ENCODE data around the gene DLX4. TPM values are rescaled to one million over a fixed set of nuclear protein-coding genes. Genes with fewer than 3 reads are reported as not detected.

The DLX4 gene
- total and polyA plus RNA-seq, 2 of the 4 experiments (the other 2 are of a cell fraction) = not detected

GRCh38 chr17:49955157-49955556 is 13.8 kb upstream of the DLX4 start:
- Histone ChIP-seq H3K14ac (replicated peaks; ENCODE audit: low read depth, low read length) (no peak overlapping the region), H3K56ac (ENCODE audit: extremely low read depth, insufficient read depth, low read length) (no peak overlapping the region), H4K91ac (ENCODE audit: insufficient read depth, low read depth, low read length) (no peak overlapping the region), H2BK20ac (ENCODE audit: low read depth, low read length) (no peak overlapping the region), H2BK120ac (ENCODE audit: low read depth, low read length) (no peak overlapping the region), H3K27me3 (ENCODE audit: control insufficient read depth, insufficient read depth, low read length) (peaks cover 63% of the 10 kb centered on the region), H3K9me3 (ENCODE audit: control insufficient read depth, insufficient read depth, low read length) (no peaks in the 10 kb centered on the region), H3K9ac (ENCODE audit: low read depth, low read length) (no peak overlapping the region), H3K23ac (ENCODE audit: low read depth, low read length) (no peak overlapping the region), H2AK9ac (replicated peaks; ENCODE audit: low read depth, low read length, poor library complexity) (no peak overlapping the region), H4K8ac (ENCODE audit: low read depth in 2 of 2, low read length in 2 of 2) (no peak overlapping the region), H2AFZ (replicated peaks; ENCODE audit: low read length, poor library complexity) (no peak overlapping the region), H3K4ac (ENCODE audit: low read depth, low read length) (no peak overlapping the region), H3K79me1 (ENCODE audit: low read depth in 1 of 2, low read length in 2 of 2) (no peaks in the 10 kb centered on the region), H4K5ac (ENCODE audit: low read depth, low read length) (no peak overlapping the region), H4K20me1 (ENCODE audit: insufficient read depth, low read length) (peaks cover 4% of the 10 kb centered on the region), H3K27ac (ENCODE audit: insufficient read depth, low read length) (no peak overlapping the region), H2AK5ac (ENCODE audit: low read depth, low read length) (no peak overlapping the region), H3K4me2 (ENCODE audit: low read depth, low read length) (no peak overlapping the region), H2BK15ac (ENCODE audit: low read depth, low read length) (no peak overlapping the region), H3K4me1 (ENCODE audit: control insufficient read depth, insufficient read depth, low read length) (no peaks in the 10 kb centered on the region), H3K4me3 (ENCODE audit: insufficient read depth, low read depth, low read length) (no peak overlapping the region), H3K9me1 (ENCODE audit: insufficient read depth, low read length) (0 out of 2 replicates have a peak, but pooled peaks cover 6% of the 10 kb centered on the region), H3K18ac (ENCODE audit: low read depth, low read length) (no peak overlapping the region), H3K36me3 (ENCODE audit: control insufficient read depth, insufficient read depth, low read length) (no peaks in the 10 kb centered on the region), H2BK5ac (ENCODE audit: low read depth, low read length, poor library complexity, severe bottlenecking) (no peak overlapping the region)
- no TSS peak for BruUV-seq (replicated peaks)
- DNase-seq (no peak), ATAC-seq (ENCODE audit: low read depth) (no peak)
- dilution Hi-C loops (cut with HindIII; ENCODE audit: low sequenced_read_pairs, unreplicated experiment) = no loop called here
- no CpG with 5 or more reads among the region's 1 CpG for WGBS, 2 experiments (ENCODE audit: extremely low coverage in 2 of 2, insufficient read length in 1 of 2)
- CTCF ChIA-PET = no interaction called here
- no peak for TF ChIP-seq MXI1 (IDR thresholded peaks at IDR 0.05; ENCODE audit: borderline replicate concordance, low read depth, low read length)
- TF ChIP-seq CTCF (conservative IDR thresholded peaks at IDR 0.05; ENCODE audit: low read depth, low read length) = no peak
- no peak for TF ChIP-seq RCOR1 (IDR thresholded peaks at IDR 0.05; ENCODE audit: insufficient replicate concordance, low read length)
- TF ChIP-seq POLR2A (IDR thresholded peaks at IDR 0.05; ENCODE audit: low read depth, low read length) = no peak
- TF ChIP-seq FOS (IDR thresholded peaks at IDR 0.05; ENCODE audit: low read depth, low read length) = no peak
- no peak for TF ChIP-seq BHLHE40 (IDR thresholded peaks at IDR 0.05; ENCODE audit: low read depth, low read length)
- no peak for TF ChIP-seq RFX5 (IDR thresholded peaks at IDR 0.05; ENCODE audit: low read depth, low read length)
- TF ChIP-seq CEBPB (IDR thresholded peaks at IDR 0.05; ENCODE audit: low read depth, low read length) = no peak
- TF ChIP-seq ELK1 (IDR thresholded peaks at IDR 0.05; ENCODE audit: borderline replicate concordance, low read depth, low read length) = no peak
- no peak for TF ChIP-seq CHD1 (IDR thresholded peaks at IDR 0.05; ENCODE audit: low read depth, low read length)
- no peak for TF ChIP-seq SMC3 (IDR thresholded peaks at IDR 0.05; ENCODE audit: low read depth, low read length)
- TF ChIP-seq RAD21 (IDR thresholded peaks at IDR 0.05; ENCODE audit: low read length) = no peak
- TF ChIP-seq MAFK (IDR thresholded peaks at IDR 0.05; ENCODE audit: low read depth, low read length) = no peak
- no peak for TF ChIP-seq USF2 (IDR thresholded peaks at IDR 0.05; ENCODE audit: low read depth, low read length)
- TF ChIP-seq MAZ (IDR thresholded peaks at IDR 0.05; ENCODE audit: borderline replicate concordance, low read depth, low read length) = no peak
- no peak for TF ChIP-seq NFE2L2 (IDR thresholded peaks at IDR 0.05; ENCODE audit: low read depth, low read length)
- intact Hi-C loops (cut with micrococcal nuclease) = no loop called here
- POLR2A ChIA-PET (ENCODE audit: unreplicated experiment) = no interaction called here
- in situ Hi-C loops (cut with MboI; ENCODE audit: low sequenced_read_pairs) = no loop called here

Data from IMR-90 (cell line).